CD4-positive, CD25-positive, alpha-beta regulatory T cell (primary cell): ENCODE results near the gene SMURF2. TPM values are rescaled to one million over a fixed set of nuclear protein-coding genes. Genes with fewer than 3 reads are reported as not detected.
"Not testable (repeated sequence)": the region's sequence is repeated elsewhere in the genome, so short reads cannot be mapped to it uniquely, and the experiment has no call there.

Experiments
- ATAC-seq, 2 donors: fragments of 150-1000 bp; cut with Tn5 transposase; one replicate each; pipeline ENCODE4 v1.10.0; 2021; ENCODE audit warnings: low read depth in 2 of 2, moderate number of reproducible peaks in 2 of 2, moderate library complexity in 1 of 2
- DNase-seq, 3 donors: peaks; one replicate each; pipeline versions ENCODE4 v3.0.0 to v3.0.0-alpha.2; 2012 to 2022; ENCODE audit warnings: mixed read lengths in 1 of 3
- H3K27ac ChIP-seq: one replicate; pipeline ENCODE4 v1.7.0; 2013; ENCODE audit warnings: mild to moderate bottlenecking, low read length; ENCODE audit not compliant: insufficient read depth, poor library complexity, severe bottlenecking
- H3K27me3 ChIP-seq: one replicate; pipeline ENCODE4 v1.7.0; 2013; ENCODE audit warnings: low read length; ENCODE audit not compliant: control insufficient read depth, insufficient read depth
- H3K36me3 ChIP-seq: one replicate; pipeline ENCODE4 v1.7.0; 2013; ENCODE audit warnings: mild to moderate bottlenecking, low read length, moderate library complexity; ENCODE audit not compliant: control insufficient read depth, insufficient read depth
- H3K4me1 ChIP-seq: 2 replicates; pipeline ENCODE4 v1.7.0; 2013; ENCODE audit warnings: mild to moderate bottlenecking, low read length; ENCODE audit not compliant: insufficient read depth, control insufficient read depth, poor library complexity, severe bottlenecking
- H3K4me3 ChIP-seq: one replicate; pipeline ENCODE4 v1.7.0; 2013; ENCODE audit warnings: low read depth, mild to moderate bottlenecking, low read length, moderate library complexity
- H3K9me3 ChIP-seq, 2 experiments: 1 replicate in 1 of 2; 2 replicates in 1 of 2; pipeline ENCODE4 v1.7.0; 2013; ENCODE audit warnings: low read length in 2 of 2, mild to moderate bottlenecking in 1 of 2, moderate library complexity in 1 of 2; ENCODE audit not compliant: control insufficient read depth in 2 of 2
- H3K27ac Mint-ChIP-seq, 3 donors: one replicate each; pipeline ENCODE4 v1.8.0; 2020 to 2022; ENCODE audit warnings: mild to moderate bottlenecking in 3 of 3, mixed read lengths in 3 of 3, moderate library complexity in 2 of 3
- H3K27me3 Mint-ChIP-seq: one replicate; pipeline ENCODE4 v1.8.0; 2022; ENCODE audit warnings: mild to moderate bottlenecking, mixed read lengths
- H3K36me3 Mint-ChIP-seq: one replicate; pipeline ENCODE4 v1.8.0; 2020; ENCODE audit warnings: mixed read lengths
- H3K4me1 Mint-ChIP-seq, 4 donors: one replicate each; pipeline ENCODE4 v1.8.0; 2020 to 2022; ENCODE audit warnings: mixed read lengths in 4 of 4, mild to moderate bottlenecking in 1 of 4
- H3K4me3 Mint-ChIP-seq, 4 donors: one replicate each; pipeline ENCODE4 v1.8.0; 2020 to 2022; ENCODE audit warnings: mild to moderate bottlenecking in 4 of 4, mixed read lengths in 4 of 4, moderate library complexity in 3 of 4
- H3K9me3 Mint-ChIP-seq, 7 donors: one replicate each; pipeline ENCODE4 v1.8.0; 2020 to 2022; ENCODE audit warnings: mixed read lengths in 7 of 7, mild to moderate bottlenecking in 3 of 7, moderate library complexity in 2 of 7
- polyA plus RNA-seq, 4 donors: library from polyadenylated mRNA; unstranded; fragments of 300-500 nt; fragmentation: Illumina TruSeq; gene quantifications; one replicate each; pipeline ENCODE4 v1.2.3, GENCODE V29; 2021
- total RNA-seq: library from RNA; stranded (reverse); gene quantifications from one replicate; pipeline ENCODE4 v1.2.3, GENCODE V29; 2022

Gene SMURF2
- total and polyA plus RNA-seq, 5 donors from 2014 or later: 4.0 to 18.7 (median 4.7) TPM

DNA sequence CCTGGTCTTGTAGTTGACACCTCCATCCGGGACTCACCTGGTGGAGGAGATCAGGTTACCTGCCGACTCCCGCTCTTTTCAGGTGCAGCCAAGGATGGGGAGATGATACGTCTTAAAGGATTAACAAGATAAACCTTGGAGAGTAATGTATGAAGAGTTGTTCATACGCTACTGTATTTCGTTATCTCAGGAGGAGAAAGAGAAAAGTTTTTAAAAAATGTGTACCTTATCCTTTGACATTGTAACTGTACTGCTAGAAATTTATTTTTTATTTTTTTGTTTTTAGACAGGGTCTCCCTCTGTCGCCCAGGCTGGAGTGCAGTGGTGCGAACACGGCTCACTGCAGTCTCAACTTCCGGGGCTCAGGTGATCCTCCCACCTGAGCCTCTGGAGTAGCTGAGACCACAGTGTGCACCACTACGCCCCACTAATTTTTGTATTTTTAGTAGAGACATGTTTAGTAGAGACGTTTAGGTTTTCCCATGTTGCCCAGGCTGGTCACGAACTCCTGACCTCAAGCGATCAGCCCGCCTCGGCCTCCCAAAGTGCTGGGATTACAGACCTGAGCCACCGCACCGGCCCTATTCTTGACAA is 764 bp upstream of the SMURF2 start:
- ATAC-seq (no peak), DNase-seq (no peak)
- no peaks in the 10 kb centered on the region for H3K9me3 Mint-ChIP-seq

DNA sequence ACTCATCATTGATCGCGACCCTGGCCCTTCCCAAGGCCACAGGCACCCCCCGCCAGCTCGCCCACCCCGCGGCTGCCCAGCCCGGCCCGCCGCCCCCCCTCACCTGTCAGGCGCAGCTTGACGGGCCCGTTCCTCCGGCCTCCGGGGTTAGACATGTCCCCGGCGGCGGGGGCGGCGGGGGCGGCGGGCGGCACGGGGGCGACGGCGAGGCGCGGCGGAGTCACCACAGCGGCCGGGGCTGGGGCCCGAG is 456 bp downstream of the SMURF2 start:
- Mint-ChIP-seq H3K27ac (peak overlapping the region; percentile 90 to 94 (median 94)), H3K27me3 (peaks cover 9% of the 10 kb centered on the region), H3K36me3 (peaks cover 5% of the 10 kb centered on the region), H3K9me3 (no peaks in the 10 kb centered on the region), H3K4me3 (peak overlapping the region; percentile 95 to 97 (median 97)), H3K4me1 (peaks cover 26 to 50% (median 38%) of the 10 kb centered on the region in 4 donors)
- DNase-seq: no peak
- H3K27me3 ChIP-seq: no peaks in the 10 kb centered on the region
- H3K27ac ChIP-seq: no peak overlapping the region
- peaks cover 18% of the 10 kb centered on the region for H3K4me1 ChIP-seq
- H3K36me3 ChIP-seq: no peaks in the 10 kb centered on the region
- ATAC-seq: no peak
- H3K9me3 ChIP-seq: no peaks in the 10 kb centered on the region
- H3K4me3 ChIP-seq: peak overlapping the region; percentile 64

More for the DNA sequence above, 764 bp upstream of the SMURF2 start:
- Mint-ChIP-seq H3K27ac (peak overlapping the region; percentile 55 to 84 (median 66)), H3K27me3 (peaks cover 14% of the 10 kb centered on the region), H3K4me3 (peak overlapping the region; percentile 87 to 95 (median 92)), H3K4me1 (peaks cover 17 to 40% (median 31%) of the 10 kb centered on the region in 4 donors), H3K36me3 (no peaks in the 10 kb centered on the region)
- Histone ChIP-seq H3K27ac (no peak overlapping the region), H3K4me1 (peaks cover 18% of the 10 kb centered on the region), H3K36me3 (no peaks in the 10 kb centered on the region), H3K27me3 (no peaks in the 10 kb centered on the region), H3K4me3 (peak overlapping the region; percentile 76), H3K9me3 (no peaks in the 10 kb centered on the region)

DNA sequence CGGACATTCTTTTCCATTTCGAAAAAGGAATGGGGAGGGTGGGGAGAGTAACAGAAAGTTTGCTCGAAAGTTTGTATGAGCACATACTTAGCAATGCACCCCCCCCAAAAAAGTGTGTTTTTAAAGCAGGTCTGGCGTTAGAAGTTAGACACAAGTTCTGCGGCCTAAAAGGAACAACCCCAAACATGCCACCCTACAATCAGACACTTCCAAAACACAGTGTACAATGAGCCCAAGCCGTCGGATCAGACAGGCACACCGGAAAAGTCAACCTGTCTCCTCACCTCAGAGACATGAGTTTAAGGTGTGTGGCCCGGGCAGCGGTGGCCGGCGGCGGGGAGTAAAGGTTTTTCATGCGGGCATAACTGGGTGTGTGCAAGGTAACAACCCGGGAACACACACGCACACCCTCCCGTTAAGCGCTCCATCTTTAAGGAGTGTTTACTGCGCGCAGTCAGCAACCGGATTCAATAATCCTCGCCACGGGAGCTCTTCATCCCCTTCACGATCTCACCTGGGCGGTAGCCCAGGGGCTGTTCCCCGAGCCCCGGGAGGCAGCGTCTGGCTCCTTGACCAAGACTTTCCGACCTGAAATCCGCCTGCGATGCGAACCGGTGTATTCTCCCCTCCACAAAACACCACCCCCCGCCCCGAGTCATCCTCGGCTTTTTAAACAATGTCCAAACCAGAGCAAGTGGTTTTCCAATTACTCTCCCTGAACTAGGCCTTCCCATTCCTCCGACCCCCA is 955 bp downstream of the SMURF2 start:
- not testable (repeated sequence) for H3K27ac ChIP-seq, H3K9me3 ChIP-seq, H3K36me3 Mint-ChIP-seq, ATAC-seq, H3K9me3 Mint-ChIP-seq, H3K27me3 Mint-ChIP-seq, H3K27me3 ChIP-seq, H3K36me3 ChIP-seq
- Histone ChIP-seq H3K4me1 (peaks cover 18% of the 10 kb centered on the region), H3K4me3 (peak overlapping the region; percentile 64)
- Mint-ChIP-seq H3K4me3 (peak overlapping the region; percentile 95 to 97 (median 97)), H3K4me1 (peaks cover 27 to 52% (median 40%) of the 10 kb centered on the region in 4 donors), H3K27ac (peak overlapping the region; percentile 90 to 94 (median 94))
- peak; percentile 2 to 30 (median 14) for DNase-seq

DNA sequence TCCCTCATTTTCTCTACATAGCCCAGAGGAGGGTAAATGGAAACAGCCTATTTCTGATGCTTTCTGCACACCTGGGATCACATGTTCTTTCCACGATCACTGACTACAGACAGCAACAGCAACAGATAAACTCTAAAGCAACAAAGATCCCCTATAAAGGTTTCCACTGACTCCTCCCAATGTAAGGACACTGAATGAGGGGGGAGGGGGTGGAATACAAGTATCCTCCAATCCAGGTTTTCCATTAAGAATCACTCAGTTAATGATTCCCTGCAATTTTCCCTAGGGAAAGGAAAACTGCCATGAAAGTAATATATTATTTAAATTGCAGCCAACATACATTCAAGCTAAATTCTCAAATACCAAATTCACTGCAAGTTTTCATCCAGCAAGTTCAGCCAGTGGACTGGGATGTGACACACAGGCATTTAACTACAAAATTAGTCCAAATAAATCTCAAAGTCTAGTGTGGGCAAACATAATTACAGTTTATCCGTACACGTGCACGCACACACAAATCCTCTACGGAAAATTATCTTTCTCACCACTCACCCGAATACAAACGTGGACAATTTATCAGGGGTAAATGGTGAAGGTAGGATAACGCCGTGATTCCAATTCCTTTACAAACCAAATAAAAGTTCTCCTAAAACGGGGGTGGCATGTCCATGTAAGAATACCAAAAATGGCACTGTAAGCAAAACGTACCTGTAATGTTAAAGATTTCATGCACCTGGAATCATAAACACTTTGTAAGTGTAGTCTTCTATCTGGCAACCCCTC is 1.7 kb downstream of the SMURF2 start:
- H3K4me1 Mint-ChIP-seq: peaks cover 27 to 55% (median 41%) of the 10 kb centered on the region in 4 donors
- H3K27me3 ChIP-seq, H3K36me3 Mint-ChIP-seq, H3K27me3 Mint-ChIP-seq, H3K27ac ChIP-seq, ATAC-seq, H3K9me3 Mint-ChIP-seq, H3K9me3 ChIP-seq, H3K36me3 ChIP-seq, DNase-seq: not testable (repeated sequence)
- peak overlapping the region; percentile 90 to 94 (median 94) for H3K27ac Mint-ChIP-seq
- H3K4me3 Mint-ChIP-seq: peak overlapping the region; percentile 95 to 97 (median 97)
- Histone ChIP-seq H3K4me1 (peaks cover 18% of the 10 kb centered on the region), H3K4me3 (peak overlapping the region; percentile 64)

DNA sequence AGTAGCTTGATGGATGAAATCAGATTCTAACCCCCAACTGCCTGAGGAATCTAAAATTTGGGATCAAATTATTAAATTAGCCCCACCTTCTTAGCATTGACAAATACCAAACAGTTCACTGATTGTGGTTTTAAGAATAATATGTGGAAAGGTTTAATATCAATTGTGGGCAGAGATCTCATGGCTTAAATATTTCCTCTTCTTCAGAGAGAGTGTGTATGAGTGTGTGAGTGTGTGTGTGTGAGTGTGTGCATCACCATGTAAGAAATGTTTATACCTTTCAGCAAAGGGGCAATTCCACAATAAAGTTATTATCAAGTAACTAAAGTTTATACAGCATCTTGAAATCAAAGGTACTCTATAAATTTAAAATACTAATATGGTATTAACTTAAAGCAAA is 3.2 kb downstream of the SMURF2 start:
- Histone ChIP-seq H3K4me1 (peaks cover 18% of the 10 kb centered on the region), H3K36me3 (no peaks in the 10 kb centered on the region), H3K27ac (no peak overlapping the region), H3K4me3 (no peak overlapping the region), H3K27me3 (no peaks in the 10 kb centered on the region), H3K9me3 (no peaks in the 10 kb centered on the region)
- Mint-ChIP-seq H3K4me3 (peak overlapping the region in 2 of 4 donors; percentile 8 to 77), H3K27ac (peak overlapping the region in 1 of 3 donors; percentile 22), H3K9me3 (peaks cover 0 to 2% (median 0%) of the 10 kb centered on the region in 7 donors), H3K36me3 (peaks cover 6% of the 10 kb centered on the region), H3K27me3 (peaks cover 9% of the 10 kb centered on the region), H3K4me1 (peaks cover 27 to 57% (median 41%) of the 10 kb centered on the region in 4 donors)
- no peak for ATAC-seq
- no peak for DNase-seq

DNA sequence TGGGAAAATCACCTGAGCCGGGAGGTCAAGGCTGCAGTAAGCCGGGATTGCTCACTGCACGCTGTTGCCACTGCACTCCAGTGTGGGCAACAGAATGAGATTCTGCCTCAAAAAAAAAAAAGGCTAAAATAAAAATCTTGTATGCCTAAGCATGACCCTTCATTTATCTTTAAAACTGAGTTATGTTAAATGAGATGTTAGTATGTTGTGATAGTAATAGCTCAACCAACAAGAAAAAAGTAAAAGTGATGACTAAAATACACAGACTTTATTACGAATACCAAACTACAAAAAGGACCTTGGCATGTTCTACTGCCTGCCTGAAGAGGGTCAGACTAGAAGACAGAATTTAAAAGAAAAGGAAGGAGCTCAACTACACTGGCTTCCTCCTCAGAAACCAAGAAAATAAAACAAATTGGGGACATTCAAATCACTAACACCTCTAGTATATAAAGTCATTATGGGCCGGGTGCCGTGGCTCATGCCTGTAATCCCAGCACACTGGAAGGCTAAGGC is 4.4 kb downstream of the SMURF2 start:
- ATAC-seq (no peak), DNase-seq (no peak)
- H3K27ac ChIP-seq: no peak overlapping the region
- Mint-ChIP-seq H3K4me3 (peak overlapping the region in 1 of 4 donors; percentile 68), H3K9me3 (peaks cover 0 to 2% (median 0%) of the 10 kb centered on the region in 7 donors), H3K27ac (no peak overlapping the region), H3K27me3 (peaks cover 9% of the 10 kb centered on the region), H3K4me1 (peaks cover 27 to 61% (median 39%) of the 10 kb centered on the region in 4 donors), H3K36me3 (peaks cover 6% of the 10 kb centered on the region)
- H3K36me3 ChIP-seq: no peaks in the 10 kb centered on the region
- no peak overlapping the region for H3K4me3 ChIP-seq
- no peaks in the 10 kb centered on the region for H3K9me3 ChIP-seq
- H3K27me3 ChIP-seq: no peaks in the 10 kb centered on the region
- H3K4me1 ChIP-seq: peaks cover 15% of the 10 kb centered on the region

DNA sequence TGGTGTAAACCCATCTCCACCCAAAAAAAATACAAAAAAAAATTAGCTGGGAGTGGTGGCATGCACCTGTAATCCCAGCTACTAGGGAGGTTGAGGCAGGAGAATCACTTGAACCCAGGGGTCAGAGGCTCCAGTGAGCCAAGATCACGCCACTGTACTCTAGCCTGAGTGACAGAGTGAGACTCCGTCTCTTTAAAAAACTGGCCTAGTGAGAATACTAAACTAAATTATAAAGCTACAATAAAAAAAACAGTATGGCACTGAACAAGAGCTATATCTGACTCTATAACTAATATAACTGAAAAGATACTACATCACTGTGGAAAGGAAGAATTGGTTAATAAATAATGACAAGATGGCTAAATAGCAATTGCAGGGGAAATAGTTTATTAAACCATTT is 6.4 kb downstream of the SMURF2 start:
- H3K9me3 ChIP-seq: no peaks in the 10 kb centered on the region
- DNase-seq (no peak), ATAC-seq (no peak)
- no peak overlapping the region for H3K27ac ChIP-seq
- no peaks in the 10 kb centered on the region for H3K27me3 ChIP-seq
- Mint-ChIP-seq H3K36me3 (peaks cover 6% of the 10 kb centered on the region), H3K4me3 (no peak overlapping the region), H3K27me3 (peaks cover under 1% of the 10 kb centered on the region), H3K4me1 (peaks cover 27 to 57% (median 37%) of the 10 kb centered on the region in 4 donors), H3K9me3 (peaks cover 0 to 2% (median 0%) of the 10 kb centered on the region in 7 donors), H3K27ac (no peak overlapping the region)
- H3K4me1 ChIP-seq: peaks cover 5% of the 10 kb centered on the region
- no peaks in the 10 kb centered on the region for H3K36me3 ChIP-seq
- H3K4me3 ChIP-seq: no peak overlapping the region
